Testis (tissue), 2 donors: ENCODE measurements around the gene ELFN1.
"Not testable (repeated sequence)": the region's sequence is repeated elsewhere in the genome, so short reads cannot be mapped to it uniquely, and the experiment has no call there.

Experiments
- CTCF ChIP-seq, 3 experiments: fragments of 450-650 bp in 2 of 3; fragments of 200-600 bp in 1 of 3; sonication (generic) in 1 of 3; IDR thresholded peaks; one replicate each; pipeline ENCODE4 v1.5.1; 2016 to 2019; ENCODE audit warnings: antibody characterized with exemption in 3 of 3, mild to moderate bottlenecking in 2 of 3, moderate library complexity in 1 of 3
- POLR2A ChIP-seq: fragments of 450-650 bp; IDR thresholded peaks from one replicate; pipeline ENCODE4 v1.6.1; 2017; ENCODE audit warnings: antibody characterized with exemption, mild to moderate bottlenecking, moderate library complexity

- TF ChIP-seq CTCF (IDR thresholded peaks at IDR 0.05); POLR2A: not testable (repeated sequence)
Observed at GRCh38 chr7:1719256-1719655, 49.2 kb downstream of the ELFN1 start.
